Endothelial cell (in vitro differentiated cells): ENCODE data around the gene RALY. TPM values are rescaled to one million over a fixed set of nuclear protein-coding genes. Genes with fewer than 3 reads are reported as not detected.

Source experiments
- DNase-seq: peaks from one replicate; pipeline ENCODE4 v3.0.0; 2021; ENCODE audit warnings: low spot score
- H3K27ac Mint-ChIP-seq: one replicate; pipeline ENCODE4 v1.8.0; 2021; ENCODE audit warnings: mixed read lengths, inconsistent platforms; ENCODE audit not compliant: unreplicated experiment
- H3K27me3 Mint-ChIP-seq: one replicate; pipeline ENCODE4 v1.8.0; 2021; ENCODE audit warnings: mild to moderate bottlenecking, moderate library complexity, mixed read lengths, inconsistent platforms; ENCODE audit not compliant: unreplicated experiment
- H3K36me3 Mint-ChIP-seq: one replicate; pipeline ENCODE4 v1.8.0; 2021; ENCODE audit warnings: mild to moderate bottlenecking, low read depth, mixed read lengths, inconsistent platforms; ENCODE audit not compliant: unreplicated experiment
- H3K4me1 Mint-ChIP-seq: one replicate; pipeline ENCODE4 v1.8.0; 2021; ENCODE audit warnings: mild to moderate bottlenecking, mixed read lengths, inconsistent platforms; ENCODE audit not compliant: unreplicated experiment
- H3K4me3 Mint-ChIP-seq: one replicate; pipeline ENCODE4 v1.8.0; 2021; ENCODE audit warnings: mild to moderate bottlenecking, mixed read lengths, inconsistent platforms; ENCODE audit not compliant: unreplicated experiment
- H3K9me3 Mint-ChIP-seq: one replicate; pipeline ENCODE4 v1.8.0; 2021; ENCODE audit warnings: mixed read lengths, inconsistent platforms; ENCODE audit not compliant: unreplicated experiment
- CTCF ChIP-seq: fragments of 200-600 bp; sonication (generic); IDR thresholded peaks from one replicate; pipeline ENCODE4 v1.5.0; 2021; ENCODE audit warnings: antibody characterized with exemption; ENCODE audit not compliant: unreplicated experiment
- total RNA-seq: library from RNA; stranded (reverse); fragmentation: NEBNext Ultra II Directional; extraction: Animal tissue kit (Norgen Biotek cat#: 25700); gene quantifications from one replicate; pipeline ENCODE4 v1.2.1, GENCODE V29; 2021; ENCODE audit not compliant: unreplicated experiment

The RALY gene
- total RNA-seq, 1 donor from 2014 or later, result 168 TPM

GRCh38 chr20:34109442-34109841 lies 115.7 kb downstream of the RALY start:
- peaks cover 27% of the 10 kb centered on the region for H3K36me3 Mint-ChIP-seq
- H3K4me3 Mint-ChIP-seq, result peak overlapping the region; percentile 75
- H3K27ac Mint-ChIP-seq, result peak overlapping the region; percentile 53
- H3K9me3 Mint-ChIP-seq, result no peaks in the 10 kb centered on the region
- no peak for DNase-seq
- H3K27me3 Mint-ChIP-seq, result peaks cover 13% of the 10 kb centered on the region
- peaks cover 55% of the 10 kb centered on the region for H3K4me1 Mint-ChIP-seq
- no peak for TF ChIP-seq CTCF

DNA sequence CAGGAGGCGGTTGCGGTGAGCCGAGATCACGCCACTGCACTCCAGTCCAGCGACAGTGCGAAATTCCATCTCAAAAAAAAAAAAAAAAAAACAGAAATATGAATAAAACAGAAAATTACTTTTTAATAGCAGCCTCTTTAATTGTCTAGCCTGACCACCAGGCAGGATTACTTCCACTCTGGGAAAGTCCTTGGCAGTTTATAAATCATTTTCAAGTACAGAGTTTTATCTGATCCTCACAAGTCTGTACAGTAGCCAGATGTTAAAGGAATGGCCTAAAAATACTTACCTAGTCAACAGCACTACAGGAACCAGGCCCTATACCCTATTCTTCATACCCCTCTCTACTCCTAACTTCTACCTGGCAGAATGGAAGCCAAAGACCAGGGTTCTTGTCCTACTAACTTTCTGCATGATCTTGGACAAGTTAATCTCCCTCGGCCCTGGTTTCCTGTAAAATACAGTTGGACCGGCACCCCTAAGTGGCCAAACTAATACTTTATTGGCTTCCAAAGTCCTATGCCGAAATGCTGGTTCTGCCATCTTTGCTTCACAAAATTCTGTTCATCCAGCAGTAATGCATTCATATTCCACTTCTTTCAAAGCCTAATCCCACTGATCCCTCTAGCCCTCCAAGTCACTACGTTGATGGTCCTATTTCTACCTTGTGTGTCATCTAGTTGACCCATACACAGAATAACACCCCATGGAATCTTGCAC lies 116.5 kb downstream of the RALY start:
- no peaks in the 10 kb centered on the region for H3K9me3 Mint-ChIP-seq
- TF ChIP-seq CTCF, result no peak
- peaks cover 13% of the 10 kb centered on the region for H3K27me3 Mint-ChIP-seq
- peaks cover 52% of the 10 kb centered on the region for H3K4me1 Mint-ChIP-seq
- peaks cover 22% of the 10 kb centered on the region for H3K36me3 Mint-ChIP-seq
- no peak for DNase-seq
- H3K27ac Mint-ChIP-seq, result peak overlapping the region; percentile 97
- H3K4me3 Mint-ChIP-seq, result peak overlapping the region; percentile 99

DNA sequence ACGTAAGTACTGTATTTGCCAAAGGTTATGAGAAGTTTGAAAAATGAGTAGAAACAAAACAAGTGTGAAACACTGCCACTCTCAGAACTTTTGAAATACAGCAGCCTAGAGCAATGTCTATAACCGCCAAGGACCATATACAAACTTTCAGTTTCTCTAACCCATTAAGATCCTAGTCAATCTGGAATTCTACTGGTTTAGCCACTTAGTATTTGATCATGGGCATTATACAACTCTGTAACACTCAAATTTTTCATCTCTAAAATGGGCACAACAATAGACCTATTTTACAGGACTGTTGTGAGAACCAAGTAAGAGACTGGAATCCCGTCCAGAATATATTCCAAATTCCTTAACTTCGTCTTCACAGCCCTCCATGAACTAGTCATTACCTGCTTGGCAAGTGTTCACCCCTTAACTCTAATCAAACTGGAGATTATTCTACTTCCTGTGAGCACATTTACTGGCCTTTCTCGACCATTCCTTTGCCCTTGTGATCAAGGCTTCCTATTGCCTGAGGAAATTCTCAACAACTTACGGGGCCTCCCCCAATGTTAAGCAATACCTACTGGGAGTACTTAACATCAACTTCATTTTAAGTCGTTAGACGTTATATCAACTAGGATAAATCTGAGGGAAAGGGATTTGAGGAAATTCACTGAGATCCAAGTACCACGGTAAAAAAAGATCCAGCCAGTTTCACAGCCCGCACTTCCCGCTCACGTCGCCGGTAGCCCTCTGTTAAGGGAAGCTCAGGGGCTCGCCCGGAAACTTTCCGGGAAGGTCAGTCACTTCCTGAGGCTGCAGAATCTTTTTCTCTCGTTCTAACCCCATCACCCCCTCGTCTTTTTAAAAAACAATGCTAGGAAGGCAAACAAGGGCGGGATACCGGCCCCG lies 117.3 kb downstream of the RALY start:
- H3K4me1 Mint-ChIP-seq, result peaks cover 46% of the 10 kb centered on the region
- H3K36me3 Mint-ChIP-seq, result peaks cover 16% of the 10 kb centered on the region
- TF ChIP-seq CTCF, result no peak
- H3K27me3 Mint-ChIP-seq, result peaks cover 13% of the 10 kb centered on the region
- no peaks in the 10 kb centered on the region for H3K9me3 Mint-ChIP-seq
- DNase-seq, result peak; percentile 53
- peak overlapping the region; percentile 97 for H3K27ac Mint-ChIP-seq
- peak overlapping the region; percentile 99 for H3K4me3 Mint-ChIP-seq

DNA sequence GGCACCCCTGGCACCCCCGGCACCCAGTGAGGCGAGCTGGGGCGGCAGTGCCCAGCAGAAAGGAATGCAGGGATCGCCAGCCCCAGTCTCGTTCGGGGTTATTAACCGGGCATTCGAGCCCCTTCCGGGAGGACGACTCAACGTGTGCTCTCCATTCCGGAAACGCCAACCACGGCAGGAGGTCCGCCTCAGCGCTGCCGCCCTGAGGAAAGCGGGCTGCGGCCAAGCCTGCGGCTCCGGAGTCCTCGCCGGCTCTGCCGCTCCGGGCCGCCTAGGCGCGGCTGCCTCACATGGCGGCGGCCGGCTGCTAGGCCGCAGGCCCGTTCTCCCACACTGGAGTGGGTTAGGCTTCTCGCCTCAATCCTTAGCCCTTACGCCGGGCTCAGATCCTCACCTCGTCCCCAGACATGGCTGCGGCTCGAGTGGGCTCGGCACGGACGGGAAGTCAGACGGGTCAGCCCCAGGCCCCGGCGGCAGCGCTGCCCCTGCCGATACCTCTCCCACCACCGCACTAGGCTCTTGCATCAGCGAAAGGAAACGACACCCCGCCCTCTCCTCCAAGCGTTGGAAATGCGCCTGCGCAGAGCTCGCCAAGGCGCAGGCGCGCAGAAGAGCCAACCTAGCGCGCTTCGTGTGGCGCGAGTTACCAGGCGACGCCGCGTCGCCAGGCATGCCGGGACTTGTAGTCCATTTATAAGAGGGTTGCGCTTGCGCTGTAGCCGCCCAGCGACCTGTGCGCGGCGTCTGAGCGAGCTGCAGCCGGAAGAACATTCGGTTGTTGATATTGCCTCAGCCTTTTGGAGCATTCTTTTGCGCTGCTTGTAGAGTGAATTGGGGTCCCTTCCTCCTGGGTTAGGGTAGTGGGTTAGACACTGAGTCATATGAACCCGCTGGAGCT lies 118.2 kb downstream of the RALY start, which contains the start of gene EIF2S2:
Gene EIF2S2, minus strand, starts transcription at position 542 of the 898 bp plus-strand sequence. Its CDS starts 133 bp downstream, at position 409.
- no peak for TF ChIP-seq CTCF
- Mint-ChIP-seq H3K36me3 (peaks cover 16% of the 10 kb centered on the region), H3K4me3 (peak within 1 kb of the TSS; percentile 99), H3K27ac (peak within 1 kb of the TSS; percentile 97), H3K4me1 (peaks cover 41% of the 10 kb centered on the region), H3K27me3 (peaks cover 13% of the 10 kb centered on the region), H3K9me3 (no peaks in the 10 kb centered on the region)
- peak; percentile 93 for DNase-seq
